Measurements from ENCODE around the gene VSIG4. TPM values are rescaled to one million over a fixed set of nuclear protein-coding genes. Genes with fewer than 3 reads are reported as not detected.
A peak's percentile ranks its signal among the peaks of the same experiment; 100 is the strongest.

The VSIG4 gene
- total and polyA plus RNA-seq, 8 donors, result 7.9 to 45.4 (median 20.0) TPM

DNA sequence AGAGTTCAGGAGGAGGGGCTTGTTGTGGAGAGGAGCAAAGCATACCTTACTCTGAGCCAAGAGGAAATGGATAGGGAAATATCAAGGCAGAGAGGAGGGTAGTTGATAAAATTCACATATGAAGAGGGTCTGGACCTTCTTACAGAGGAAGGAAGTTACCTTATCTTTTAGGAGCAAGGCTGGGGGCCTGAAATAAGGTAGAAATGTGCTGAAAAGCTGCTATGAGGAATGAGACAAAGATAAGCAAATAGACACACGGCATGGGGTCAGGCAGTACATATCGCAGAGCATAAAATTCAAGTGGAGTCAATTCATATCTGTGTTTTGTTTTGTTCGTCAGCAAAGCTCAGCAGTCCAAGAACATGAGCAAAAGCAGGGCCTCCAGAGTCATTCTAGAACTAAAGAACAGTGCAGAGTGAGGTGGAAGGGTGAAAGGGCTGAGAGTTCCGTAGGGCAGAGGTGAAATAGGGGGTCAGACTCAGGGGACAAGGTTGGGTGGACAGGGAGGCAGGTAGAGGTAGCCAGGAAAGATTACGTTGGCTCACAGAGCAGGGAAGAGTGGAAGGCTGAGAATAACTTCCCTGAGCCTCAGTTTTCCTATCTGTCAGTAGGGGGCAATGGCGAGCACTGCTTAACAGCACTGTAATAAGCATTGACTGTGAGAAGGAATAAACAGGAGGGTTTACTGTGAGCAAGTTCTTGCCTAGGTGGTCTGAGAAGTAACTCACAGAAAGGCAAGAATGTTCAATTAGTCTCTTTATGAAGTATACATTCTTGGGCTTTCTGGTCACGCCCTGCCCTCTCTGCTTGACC is 9.2 kb downstream of the VSIG4 start:
- no peaks in the 10 kb centered on the region for H3K9me3 ChIP-seq
- H3K4me3 ChIP-seq, result no peak overlapping the region
- TF ChIP-seq CTCF (IDR thresholded peaks at IDR 0.05) (peak in 3 of 7 experiments; percentile 14 to 23 (median 14)), POLR2A (IDR thresholded peaks at IDR 0.05) (no peak)
- H3K4me1 ChIP-seq, result no peaks in the 10 kb centered on the region
- H3K36me3 ChIP-seq, result no peaks in the 10 kb centered on the region
- DNase-seq, result peak in 1 of 2 donors; percentile 22
- intact Hi-C loops (cut with DNase I; ENCODE audit: low total_unique reads), result no loop called here
- H3K27me3 ChIP-seq, result peaks cover 0 to 9% (median 0%) of the 10 kb centered on the region in 3 donors
- H3K27ac ChIP-seq, result no peak overlapping the region
- 31 to 58% (median 42%) methylated on average over 7 of the region's 7 CpGs for WGBS, 5 donors

DNA sequence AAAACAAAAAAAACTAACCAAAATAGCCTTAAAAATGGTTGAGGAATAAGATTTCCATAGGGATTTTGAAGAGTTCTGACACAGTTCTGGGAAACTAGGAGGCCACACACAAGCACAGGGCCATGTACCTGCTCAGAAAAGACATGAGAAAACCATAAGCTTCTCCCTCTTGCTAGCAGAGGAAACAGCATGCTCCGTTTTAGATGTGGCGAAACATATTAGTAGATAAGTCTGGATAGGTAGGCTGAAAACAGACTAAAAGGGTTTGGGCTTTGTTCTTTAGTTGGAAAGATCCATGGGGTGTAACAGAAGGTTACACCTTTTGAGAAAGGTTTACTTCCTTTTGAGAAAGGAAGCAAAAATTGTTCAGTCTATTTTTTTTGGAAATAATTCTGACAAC is 10.9 kb downstream of the VSIG4 start:
- Histone ChIP-seq H3K9me3 (no peaks in the 10 kb centered on the region), H3K4me3 (no peak overlapping the region), H3K4me1 (no peaks in the 10 kb centered on the region), H3K36me3 (no peaks in the 10 kb centered on the region), H3K27ac (no peak overlapping the region), H3K27me3 (peaks cover 0 to 9% (median 0%) of the 10 kb centered on the region in 3 donors)
- WGBS, 5 donors, result 65 to 79% (median 70%) methylated on average over 2 of the region's 2 CpGs
- TF ChIP-seq POLR2A (IDR thresholded peaks at IDR 0.05) (no peak), CTCF (IDR thresholded peaks at IDR 0.05) (no peak), POLR2AphosphoS5 (IDR thresholded peaks at IDR 0.05) (no peak), EP300 (IDR thresholded peaks at IDR 0.05) (no peak)
- intact Hi-C loops (cut with DNase I; ENCODE audit: low total_unique reads), result no loop called here
- DNase-seq, result no peak

DNA sequence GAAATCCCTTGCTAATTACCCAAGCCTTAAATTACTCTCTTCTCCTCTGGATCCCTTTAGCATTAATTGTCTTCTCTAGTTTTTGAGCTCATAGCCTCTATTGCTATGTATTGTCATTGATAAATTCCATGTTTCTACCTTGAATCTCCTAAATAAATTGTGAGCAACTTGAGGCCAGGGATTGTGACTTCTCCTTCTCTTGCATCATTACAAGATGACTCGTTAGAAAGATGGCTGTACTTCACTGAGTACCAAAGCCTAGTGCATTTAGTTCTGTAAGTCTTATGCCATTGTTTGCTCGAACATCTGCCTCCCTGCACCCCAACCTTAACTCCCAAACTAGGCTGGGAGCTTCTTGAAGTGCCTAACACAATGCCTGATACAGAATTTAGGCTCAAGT is 15.3 kb downstream of the VSIG4 start:
- H3K4me1 ChIP-seq, result no peaks in the 10 kb centered on the region
- intact Hi-C loops (cut with DNase I; ENCODE audit: low total_unique reads), result no loop called here
- TF ChIP-seq POLR2AphosphoS5 (IDR thresholded peaks at IDR 0.05) (no peak), CTCF (IDR thresholded peaks at IDR 0.05) (no peak), EP300 (IDR thresholded peaks at IDR 0.05) (no peak), POLR2A (IDR thresholded peaks at IDR 0.05) (no peak)
- 29 to 72% (median 52%) methylated on average over 2 of the region's 2 CpGs for WGBS, 5 donors
- H3K9me3 ChIP-seq, result no peaks in the 10 kb centered on the region
- H3K4me3 ChIP-seq, result no peak overlapping the region
- H3K27ac ChIP-seq, result no peak overlapping the region
- H3K36me3 ChIP-seq, result no peaks in the 10 kb centered on the region
- no peak for DNase-seq
- peaks cover 0 to 9% (median 0%) of the 10 kb centered on the region in 3 donors for H3K27me3 ChIP-seq

GRCh38 chrX:66024092-66024467 is 15.8 kb downstream of the VSIG4 start:
- Histone ChIP-seq H3K4me1 (no peaks in the 10 kb centered on the region), H3K9me3 (no peaks in the 10 kb centered on the region), H3K27me3 (peaks cover 0 to 9% (median 0%) of the 10 kb centered on the region in 3 donors), H3K27ac (no peak overlapping the region), H3K4me3 (no peak overlapping the region), H3K36me3 (no peaks in the 10 kb centered on the region)
- WGBS, 5 donors, result 39 to 81% (median 63%) methylated on average over 1 of the region's 1 CpG
- no peak for TF ChIP-seq POLR2AphosphoS5 (IDR thresholded peaks at IDR 0.05)
- TF ChIP-seq POLR2A (IDR thresholded peaks at IDR 0.05), result no peak
- no peak for TF ChIP-seq CTCF (IDR thresholded peaks at IDR 0.05)
- no peak for TF ChIP-seq EP300 (IDR thresholded peaks at IDR 0.05)
- no peak for DNase-seq
- intact Hi-C loops (cut with DNase I; ENCODE audit: low total_unique reads), result no loop called here

Data from stomach (tissue), 9 donors.